ENCODE results near the gene MAP4K3.

Gene MAP4K3

GRCh38 chr2:39455826-39456225 is 18.7 kb upstream of the MAP4K3 start:
- TF ChIP-seq CTCF (IDR thresholded peaks at IDR 0.05): no peak
- Histone ChIP-seq H3K36me3 (no peaks in the 10 kb centered on the region), H3K27me3 (no peaks in the 10 kb centered on the region), H3K27ac (no peak overlapping the region), H3K9me3 (no peaks in the 10 kb centered on the region), H3K4me3 (ENCODE audit: low read depth in 1 of 2, low read length in 1 of 2) (no peak overlapping the region), H3K4me1 (ENCODE audit: control insufficient read depth in 1 of 2, insufficient read depth in 1 of 2, low read depth in 1 of 2, low read length in 1 of 2) (no peaks in the 10 kb centered on the region)

GRCh38 chr2:39452396-39452795 is 15.3 kb upstream of the MAP4K3 start:
- Histone ChIP-seq H3K4me1 (ENCODE audit: control insufficient read depth in 1 of 2, insufficient read depth in 1 of 2, low read depth in 1 of 2, low read length in 1 of 2) (no peaks in the 10 kb centered on the region), H3K36me3 (no peaks in the 10 kb centered on the region), H3K27me3 (no peaks in the 10 kb centered on the region)

GRCh38 chr2:39451954-39452353 is 14.9 kb upstream of the MAP4K3 start:
- Histone ChIP-seq H3K4me1 (ENCODE audit: control insufficient read depth in 1 of 2, insufficient read depth in 1 of 2, low read depth in 1 of 2, low read length in 1 of 2) (no peaks in the 10 kb centered on the region), H3K27ac (no peak overlapping the region), H3K36me3 (no peaks in the 10 kb centered on the region), H3K4me3 (ENCODE audit: low read depth in 1 of 2, low read length in 1 of 2) (no peak overlapping the region), H3K9me3 (no peaks in the 10 kb centered on the region), H3K27me3 (no peaks in the 10 kb centered on the region)
- no peak for TF ChIP-seq CTCF (IDR thresholded peaks at IDR 0.05)

More at GRCh38 chr2:39452396-39452795, 15.3 kb upstream of the MAP4K3 start:
- Histone ChIP-seq H3K9me3 (no peaks in the 10 kb centered on the region), H3K27ac (no peak overlapping the region), H3K4me3 (ENCODE audit: low read depth in 1 of 2, low read length in 1 of 2) (no peak overlapping the region)
- TF ChIP-seq CTCF (IDR thresholded peaks at IDR 0.05): no peak

- no peak overlapping the region for H3K27ac ChIP-seq
- TF ChIP-seq CTCF (IDR thresholded peaks at IDR 0.05): no peak
- H3K36me3 ChIP-seq: no peaks in the 10 kb centered on the region
- no peaks in the 10 kb centered on the region for H3K27me3 ChIP-seq
- no peak overlapping the region for H3K4me3 ChIP-seq (ENCODE audit: low read depth in 1 of 2, low read length in 1 of 2)
- H3K9me3 ChIP-seq: no peaks in the 10 kb centered on the region
- no peaks in the 10 kb centered on the region for H3K4me1 ChIP-seq (ENCODE audit: control insufficient read depth in 1 of 2, insufficient read depth in 1 of 2, low read depth in 1 of 2, low read length in 1 of 2)
Observed at GRCh38 chr2:39448169-39448502, 11.1 kb upstream of the MAP4K3 start.

GRCh38 chr2:39447266-39448168 is 10.4 kb upstream of the MAP4K3 start:
- Histone ChIP-seq H3K36me3 (no peaks in the 10 kb centered on the region), H3K4me3 (ENCODE audit: low read depth in 1 of 2, low read length in 1 of 2) (no peak overlapping the region), H3K4me1 (ENCODE audit: control insufficient read depth in 1 of 2, insufficient read depth in 1 of 2, low read depth in 1 of 2, low read length in 1 of 2) (no peaks in the 10 kb centered on the region), H3K27me3 (no peaks in the 10 kb centered on the region), H3K9me3 (no peaks in the 10 kb centered on the region), H3K27ac (no peak overlapping the region)
- TF ChIP-seq CTCF (IDR thresholded peaks at IDR 0.05): no peak

All from neutrophil (primary cell).